H9 (cell line): ENCODE results near the gene CFHR3. TPM values are rescaled to one million over a fixed set of nuclear protein-coding genes. Genes with fewer than 3 reads are reported as not detected.
"Not testable (repeated sequence)": the region's sequence is repeated elsewhere in the genome, so short reads cannot be mapped to it uniquely, and the experiment has no call there.

ENCODE experiments used
- DNase-seq: peaks from one replicate; pipeline ENCODE4 v3.0.0-alpha.2; 2017
- H2AFZ ChIP-seq: one replicate; pipeline ENCODE4 v1.6.1; 2013; ENCODE audit warnings: mild to moderate bottlenecking, low read length, control low read depth, moderate library complexity
- H2AK5ac ChIP-seq: 2 replicates; pipeline ENCODE4 v1.6.1; 2013; ENCODE audit warnings: low read length, control low read depth, mixed read lengths; ENCODE audit not compliant: insufficient read length
- H2BK120ac ChIP-seq: one replicate; pipeline ENCODE4 v1.6.1; 2013; ENCODE audit warnings: low read depth, mild to moderate bottlenecking, low read length, control low read depth, inconsistent platforms; ENCODE audit not compliant: poor library complexity, severe bottlenecking
- H2BK12ac ChIP-seq: 2 replicates; pipeline ENCODE4 v1.6.1; 2013; ENCODE audit warnings: low read length, control low read depth, mixed read lengths, low read depth; ENCODE audit not compliant: insufficient read length
- H2BK15ac ChIP-seq: 2 replicates; pipeline ENCODE4 v1.6.1; 2013; ENCODE audit warnings: low read depth, low read length, control low read depth
- H2BK20ac ChIP-seq: one replicate; pipeline ENCODE4 v1.6.1; 2013; ENCODE audit warnings: low read depth, mild to moderate bottlenecking, low read length, control low read depth, inconsistent platforms; ENCODE audit not compliant: poor library complexity, severe bottlenecking
- H2BK5ac ChIP-seq: 2 replicates; pipeline ENCODE4 v1.6.1; 2013; ENCODE audit warnings: low read length, control low read depth, mixed read lengths; ENCODE audit not compliant: insufficient read length
- H3K14ac ChIP-seq: 2 replicates; pipeline ENCODE4 v1.6.1; 2013; ENCODE audit warnings: low read length, control low read depth; ENCODE audit not compliant: insufficient read depth
- H3K18ac ChIP-seq: 2 replicates; pipeline ENCODE4 v1.6.1; 2013; ENCODE audit warnings: low read depth, mild to moderate bottlenecking, mixed read lengths, low read length, control low read depth; ENCODE audit not compliant: insufficient read length
- H3K23ac ChIP-seq: 2 replicates; pipeline ENCODE4 v1.6.1; 2013; ENCODE audit warnings: low read length, control low read depth, mixed read lengths, low read depth; ENCODE audit not compliant: insufficient read length
- H3K23me2 ChIP-seq: 2 replicates; pipeline ENCODE4 v1.6.1; 2013; ENCODE audit warnings: low read depth, mild to moderate bottlenecking, mixed read lengths, low read length, control low read depth; ENCODE audit not compliant: insufficient read length, poor library complexity, severe bottlenecking
- H3K27ac ChIP-seq: 2 replicates; pipeline ENCODE4 v1.5.1; 2013; ENCODE audit warnings: low read length, control low read depth, mixed read lengths, low read depth; ENCODE audit not compliant: insufficient read length
- H3K27me3 ChIP-seq: 2 replicates; pipeline ENCODE4 v1.6.1; 2013; ENCODE audit warnings: low read length, control low read depth, inconsistent platforms; ENCODE audit not compliant: insufficient read depth
- H3K4ac ChIP-seq: 2 replicates; pipeline ENCODE4 v1.6.1; 2013; ENCODE audit warnings: low read depth, mild to moderate bottlenecking, control low read depth, inconsistent platforms, low read length, moderate library complexity
- H3K4me1 ChIP-seq: 2 replicates; pipeline ENCODE4 v1.6.1; 2013; ENCODE audit warnings: low read length, control low read depth, inconsistent platforms; ENCODE audit not compliant: insufficient read depth
- H3K4me2 ChIP-seq: 2 replicates; pipeline ENCODE4 v1.6.1; 2013; ENCODE audit warnings: low read length, control low read depth, mixed read lengths; ENCODE audit not compliant: insufficient read length, insufficient read depth
- H3K56ac ChIP-seq: 2 replicates; pipeline ENCODE4 v1.6.1; 2013; ENCODE audit warnings: low read depth, mild to moderate bottlenecking, mixed read lengths, low read length, control low read depth; ENCODE audit not compliant: insufficient read length
- H3K79me1 ChIP-seq: 2 replicates; pipeline ENCODE4 v1.6.1; 2013; ENCODE audit warnings: low read depth, mild to moderate bottlenecking, moderate library complexity, low read length, control low read depth, inconsistent platforms; ENCODE audit not compliant: insufficient read depth, poor library complexity, severe bottlenecking
- H3K79me2 ChIP-seq: 2 replicates; pipeline ENCODE4 v1.6.1; 2013; ENCODE audit warnings: low read length, control low read depth, inconsistent platforms; ENCODE audit not compliant: insufficient read depth
- H3K9ac ChIP-seq: 2 replicates; pipeline ENCODE4 v1.6.1; 2013; ENCODE audit warnings: low read length, control low read depth, mixed read lengths; ENCODE audit not compliant: insufficient read length; ENCODE audit errors: extremely low read depth
- H3K9me3 ChIP-seq: one replicate; pipeline ENCODE4 v1.6.1; 2013; ENCODE audit warnings: low read depth, low read length, inconsistent platforms; ENCODE audit not compliant: control insufficient read depth
- H3T11ph ChIP-seq: one replicate; pipeline ENCODE4 v1.6.1; 2013; ENCODE audit warnings: mild to moderate bottlenecking, low read length, control low read depth, inconsistent platforms
- H4K20me1 ChIP-seq: one replicate; pipeline ENCODE4 v1.6.1; 2013; ENCODE audit not compliant: control insufficient read depth, insufficient read length, insufficient read depth
- H4K5ac ChIP-seq: 2 replicates; pipeline ENCODE4 v1.6.1; 2013; ENCODE audit warnings: low read depth, mild to moderate bottlenecking, mixed read lengths, low read length, control low read depth; ENCODE audit not compliant: insufficient read length
- H4K8ac ChIP-seq: replicated peaks from 2 replicates; pipeline ENCODE4 v1.6.1; 2013; ENCODE audit warnings: low read length, control low read depth, mixed read lengths, low read depth; ENCODE audit not compliant: insufficient read length
- H4K91ac ChIP-seq: 2 replicates; pipeline ENCODE4 v1.6.1; 2013; ENCODE audit warnings: low read depth, mild to moderate bottlenecking, moderate library complexity, mixed read lengths, low read length, control low read depth; ENCODE audit not compliant: insufficient read length
- H3K27ac Mint-ChIP-seq, 3 experiments: 2 replicates in 2 of 3; 3 replicates in 1 of 3; pipeline ENCODE4 v1.8.0; 2020 to 2021; ENCODE audit warnings: mixed read lengths in 3 of 3, mild to moderate bottlenecking in 1 of 3, moderate library complexity in 1 of 3
- H3K27me3 Mint-ChIP-seq: 2 replicates; pipeline ENCODE4 v1.8.0; 2021; ENCODE audit warnings: low read depth, mild to moderate bottlenecking, moderate library complexity, mixed read lengths
- H3K36me3 Mint-ChIP-seq, 3 experiments: 2 replicates in 2 of 3; 3 replicates in 1 of 3; pipeline ENCODE4 v1.8.0; 2020 to 2021; ENCODE audit warnings: low read depth in 3 of 3, mixed read lengths in 3 of 3; ENCODE audit not compliant: insufficient read depth in 1 of 3
- H3K4me1 Mint-ChIP-seq, 2 experiments: 2 replicates each; pipeline ENCODE4 v1.8.0; 2020; ENCODE audit warnings: mixed read lengths in 2 of 2
- H3K4me3 Mint-ChIP-seq, 2 experiments: 2 replicates in 1 of 2; 3 replicates in 1 of 2; pipeline ENCODE4 v1.8.0; 2020 to 2021; ENCODE audit warnings: mild to moderate bottlenecking in 2 of 2, mixed read lengths in 2 of 2, moderate library complexity in 1 of 2
- H3K9me3 Mint-ChIP-seq, 2 experiments: 2 replicates in 1 of 2; 3 replicates in 1 of 2; pipeline ENCODE4 v1.8.0; 2020; ENCODE audit warnings: mild to moderate bottlenecking in 2 of 2, mixed read lengths in 2 of 2, moderate library complexity in 1 of 2
- WGBS: extraction: QIAGEN DNeasy Blood & Tissue Kit; methylation state at CpG from one replicate; pipeline ENCODE4 v1.1.7; 2013; ENCODE audit warnings: missing lambda C conversion rate, low lambda C conversion rate, mixed read lengths; ENCODE audit not compliant: insufficient read length; ENCODE audit errors: extremely low coverage; 5-methylcytosine and 5-hydroxymethylcytosine counted together
- total RNA-seq: library from RNA; stranded (reverse); gene quantifications from 2 replicates; pipeline ENCODE4 v1.2.1, GENCODE V29; 2021

CFHR3 gene
- total RNA-seq, 1 experiment from 2014 or later: 1.4 TPM

DNA sequence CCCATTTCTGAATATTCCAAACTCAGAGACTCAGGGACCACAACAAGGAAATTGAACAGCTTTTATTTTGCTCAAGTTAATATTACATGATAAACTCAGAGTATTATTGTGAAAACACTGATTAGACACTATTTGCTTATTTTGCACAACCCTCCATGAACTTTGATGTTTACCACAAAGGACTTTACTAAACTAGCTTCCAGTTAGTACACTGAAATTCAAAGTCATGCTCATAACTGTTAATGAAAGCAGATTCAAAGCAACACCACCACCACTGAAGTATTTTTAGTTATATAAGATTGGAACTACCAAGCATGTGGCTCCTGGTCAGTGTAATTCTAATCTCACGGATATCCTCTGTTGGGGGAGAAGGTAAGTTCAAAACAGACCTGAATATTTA is 44.9 kb downstream of the CFHR3 start, which contains the start of gene CFHR1:
Gene CFHR1, plus strand, starts transcription at position 201 of the 400 bp plus-strand sequence. Its CDS starts 114 bp downstream, at position 315.
- H2BK15ac ChIP-seq, H4K91ac ChIP-seq, H3K56ac ChIP-seq, H3K79me1 ChIP-seq, H3K9me3 Mint-ChIP-seq, H3K9ac ChIP-seq, H3K23ac ChIP-seq, H3K4me1 ChIP-seq, H3K4ac ChIP-seq, H3K27me3 Mint-ChIP-seq, H4K20me1 ChIP-seq, H3K4me3 Mint-ChIP-seq, H3K27ac ChIP-seq, H3K4me1 Mint-ChIP-seq, H2AFZ ChIP-seq, H3K14ac ChIP-seq, H3K36me3 Mint-ChIP-seq, H3T11ph ChIP-seq, H3K79me2 ChIP-seq, H3K23me2 ChIP-seq, H2BK20ac ChIP-seq, H3K27ac Mint-ChIP-seq, H2BK12ac ChIP-seq, H2AK5ac ChIP-seq, H3K4me2 ChIP-seq, H3K18ac ChIP-seq, H3K27me3 ChIP-seq, H2BK120ac ChIP-seq, H2BK5ac ChIP-seq, DNase-seq, H3K9me3 ChIP-seq, H4K5ac ChIP-seq, H4K8ac ChIP-seq: not testable (repeated sequence)
- no CpG with 5 or more reads among the region's 1 CpG for WGBS
